Chondrocyte (in vitro differentiated cells): Measurements from ENCODE around the gene SCGB1A1. TPM values are rescaled to one million over a fixed set of nuclear protein-coding genes. Genes with fewer than 3 reads are reported as not detected.

Experiments
- DNase-seq: peaks from one replicate; pipeline ENCODE4 v3.0.0; 2021; ENCODE audit warnings: mixed read lengths, low spot score
- H3K27ac Mint-ChIP-seq: one replicate; pipeline ENCODE4 v1.8.0; 2021; ENCODE audit warnings: mild to moderate bottlenecking, moderate library complexity, mixed read lengths; ENCODE audit not compliant: unreplicated experiment
- H3K27me3 Mint-ChIP-seq: 2 replicates; pipeline ENCODE4 v1.8.0; 2021; ENCODE audit warnings: low read depth, mixed read lengths
- H3K36me3 Mint-ChIP-seq: 2 replicates; pipeline ENCODE4 v1.8.0; 2021; ENCODE audit warnings: low read depth, mixed read lengths
- H3K4me1 Mint-ChIP-seq: 2 replicates; pipeline ENCODE4 v1.8.0; 2021; ENCODE audit warnings: low read depth, mild to moderate bottlenecking, mixed read lengths
- H3K4me3 Mint-ChIP-seq: one replicate; pipeline ENCODE4 v1.8.0; 2021; ENCODE audit warnings: mild to moderate bottlenecking, moderate library complexity, mixed read lengths; ENCODE audit not compliant: unreplicated experiment
- H3K9me3 Mint-ChIP-seq: 2 replicates; pipeline ENCODE4 v1.8.0; 2021; ENCODE audit warnings: low read depth, mixed read lengths
- total RNA-seq: library from RNA; stranded (reverse); gene quantifications from 3 replicates; pipeline ENCODE4 v1.2.1, GENCODE V29; 2021
- TF ChIP-seq, protein P1 (sequence below): fragments of 200-600 bp; sonication (generic); IDR thresholded peaks from 2 replicates; pipeline ENCODE4 v1.5.0; 2021; ENCODE audit warnings: antibody characterized with exemption, mild to moderate bottlenecking, moderate library complexity

SCGB1A1 gene
- total RNA-seq, 1 donor from 2014 or later, result not detected

DNA sequence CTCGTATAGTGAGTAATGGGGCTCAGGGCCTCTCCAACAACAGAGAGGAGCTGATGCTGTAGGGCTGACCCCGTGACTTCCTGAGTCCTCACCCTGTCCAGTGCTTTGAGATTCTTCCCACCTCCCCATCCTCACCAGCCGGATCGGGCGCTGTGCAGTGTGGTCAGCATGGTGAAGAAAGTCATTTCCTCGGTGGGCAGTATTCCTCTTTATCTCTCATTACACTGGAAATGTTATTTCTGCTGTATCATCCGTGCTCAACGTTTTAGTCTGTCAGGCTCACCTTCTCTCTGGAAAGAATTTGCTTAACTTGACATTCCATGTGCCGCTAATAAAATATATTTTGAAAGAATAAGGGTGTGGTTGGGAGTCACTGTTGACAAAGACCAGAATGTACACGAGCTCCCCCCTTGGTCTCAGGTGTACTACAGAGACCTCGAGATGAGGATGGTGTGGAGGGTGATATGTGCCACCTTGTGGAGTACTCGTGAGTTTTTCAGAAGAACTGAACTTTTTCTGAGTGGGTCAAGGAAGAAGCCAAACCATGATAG is 25.7 kb upstream of the SCGB1A1 start:
- peaks cover 16% of the 10 kb centered on the region for H3K4me1 Mint-ChIP-seq
- TF ChIP-seq, protein P1, sequence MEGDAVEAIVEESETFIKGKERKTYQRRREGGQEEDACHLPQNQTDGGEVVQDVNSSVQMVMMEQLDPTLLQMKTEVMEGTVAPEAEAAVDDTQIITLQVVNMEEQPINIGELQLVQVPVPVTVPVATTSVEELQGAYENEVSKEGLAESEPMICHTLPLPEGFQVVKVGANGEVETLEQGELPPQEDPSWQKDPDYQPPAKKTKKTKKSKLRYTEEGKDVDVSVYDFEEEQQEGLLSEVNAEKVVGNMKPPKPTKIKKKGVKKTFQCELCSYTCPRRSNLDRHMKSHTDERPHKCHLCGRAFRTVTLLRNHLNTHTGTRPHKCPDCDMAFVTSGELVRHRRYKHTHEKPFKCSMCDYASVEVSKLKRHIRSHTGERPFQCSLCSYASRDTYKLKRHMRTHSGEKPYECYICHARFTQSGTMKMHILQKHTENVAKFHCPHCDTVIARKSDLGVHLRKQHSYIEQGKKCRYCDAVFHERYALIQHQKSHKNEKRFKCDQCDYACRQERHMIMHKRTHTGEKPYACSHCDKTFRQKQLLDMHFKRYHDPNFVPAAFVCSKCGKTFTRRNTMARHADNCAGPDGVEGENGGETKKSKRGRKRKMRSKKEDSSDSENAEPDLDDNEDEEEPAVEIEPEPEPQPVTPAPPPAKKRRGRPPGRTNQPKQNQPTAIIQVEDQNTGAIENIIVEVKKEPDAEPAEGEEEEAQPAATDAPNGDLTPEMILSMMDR, result peak; percentile 39
- H3K36me3 Mint-ChIP-seq, result no peaks in the 10 kb centered on the region
- H3K4me3 Mint-ChIP-seq, result no peak overlapping the region
- peak overlapping the region; percentile 55 for H3K27ac Mint-ChIP-seq
- no peaks in the 10 kb centered on the region for H3K27me3 Mint-ChIP-seq
- DNase-seq, result no peak
- no peaks in the 10 kb centered on the region for H3K9me3 Mint-ChIP-seq

GRCh38 chr11:62393735-62394134 is 25.1 kb upstream of the SCGB1A1 start:
- Mint-ChIP-seq H3K4me1 (peaks cover 22% of the 10 kb centered on the region), H3K36me3 (no peaks in the 10 kb centered on the region), H3K27ac (no peak overlapping the region), H3K27me3 (no peaks in the 10 kb centered on the region), H3K9me3 (no peaks in the 10 kb centered on the region), H3K4me3 (no peak overlapping the region)
- TF ChIP-seq, protein P1, result no peak
- no peak for DNase-seq

DNA sequence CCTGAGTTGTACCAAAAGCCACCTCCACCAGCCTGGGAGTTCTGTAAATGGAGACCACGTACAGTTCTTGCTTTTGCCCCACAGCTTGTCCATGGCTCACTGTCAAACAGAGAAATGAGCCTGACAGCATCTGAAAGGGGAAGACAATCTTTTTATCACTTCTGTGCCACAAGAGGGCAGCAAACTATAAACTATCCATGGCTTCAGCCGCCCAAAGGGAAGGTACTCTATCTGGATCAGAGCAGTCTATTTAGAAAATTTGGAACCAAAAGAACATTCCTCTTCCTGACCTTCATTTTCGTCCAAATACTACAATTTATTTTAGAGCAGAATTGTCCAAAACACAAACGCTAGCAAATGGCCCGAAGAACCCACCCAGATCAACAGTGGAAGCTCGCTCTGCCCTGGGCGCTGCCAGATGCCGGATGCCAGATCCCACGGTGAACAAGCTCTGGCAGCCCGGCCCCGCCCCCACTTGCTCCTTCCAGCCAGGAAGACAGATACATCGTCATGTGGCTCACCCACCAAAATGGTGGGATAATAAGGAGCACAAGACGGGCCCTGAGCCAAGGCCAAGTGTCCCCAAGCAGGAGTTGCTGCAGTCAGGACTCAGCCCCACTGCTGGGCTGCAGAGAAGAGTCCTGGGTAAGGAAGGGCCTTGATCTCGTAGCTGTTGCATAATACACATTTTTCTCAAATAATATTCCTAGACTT is 23.9 kb upstream of the SCGB1A1 start:
- no peaks in the 10 kb centered on the region for H3K36me3 Mint-ChIP-seq
- no peak for DNase-seq
- peak overlapping the region; percentile 87 for H3K27ac Mint-ChIP-seq
- no peaks in the 10 kb centered on the region for H3K9me3 Mint-ChIP-seq
- TF ChIP-seq, protein P1, result peak; percentile 94
- peak overlapping the region; percentile 74 for H3K4me3 Mint-ChIP-seq
- H3K27me3 Mint-ChIP-seq, result no peaks in the 10 kb centered on the region
- peaks cover 34% of the 10 kb centered on the region for H3K4me1 Mint-ChIP-seq

- H3K9me3 Mint-ChIP-seq, result no peaks in the 10 kb centered on the region
- TF ChIP-seq, protein P1, result no peak
- H3K36me3 Mint-ChIP-seq, result no peaks in the 10 kb centered on the region
- H3K27me3 Mint-ChIP-seq, result no peaks in the 10 kb centered on the region
- no peak overlapping the region for H3K27ac Mint-ChIP-seq
- no peak overlapping the region for H3K4me3 Mint-ChIP-seq
- H3K4me1 Mint-ChIP-seq, result peaks cover 44% of the 10 kb centered on the region
- no peak for DNase-seq
Observed at GRCh38 chr11:62395885-62396551, 22.8 kb upstream of the SCGB1A1 start.
